NCI-H1105 treated with DMSO at 0.1 percent for 48 hours (cell line): ENCODE results near the gene TRABD2B.

ENCODE experiments used
- DNase-seq: peaks from one replicate; lab custom pipeline; 2025; lab: John Stamatoyannopoulos, UW

Gene TRABD2B

DNA sequence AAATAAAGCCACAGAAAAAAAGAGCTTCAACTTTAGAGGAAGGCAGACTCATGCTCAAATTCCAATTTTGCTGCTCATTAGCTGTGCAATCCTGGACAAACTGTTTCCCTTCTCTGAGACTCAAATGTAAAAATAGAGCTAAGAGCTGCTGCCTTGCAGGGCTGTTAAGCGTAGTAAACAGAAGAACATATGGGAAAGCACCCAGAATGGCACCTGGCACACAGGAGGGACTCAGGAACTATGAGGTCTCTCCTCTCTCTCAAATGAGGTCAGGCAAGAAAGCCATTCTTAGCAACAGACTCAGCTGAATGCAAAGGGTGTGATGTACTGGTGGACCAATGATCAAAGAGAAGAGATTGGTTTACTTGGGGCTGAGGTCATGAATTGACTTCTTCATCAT lies 61.3 kb downstream of the TRABD2B start:
- no peak for DNase-seq

DNA sequence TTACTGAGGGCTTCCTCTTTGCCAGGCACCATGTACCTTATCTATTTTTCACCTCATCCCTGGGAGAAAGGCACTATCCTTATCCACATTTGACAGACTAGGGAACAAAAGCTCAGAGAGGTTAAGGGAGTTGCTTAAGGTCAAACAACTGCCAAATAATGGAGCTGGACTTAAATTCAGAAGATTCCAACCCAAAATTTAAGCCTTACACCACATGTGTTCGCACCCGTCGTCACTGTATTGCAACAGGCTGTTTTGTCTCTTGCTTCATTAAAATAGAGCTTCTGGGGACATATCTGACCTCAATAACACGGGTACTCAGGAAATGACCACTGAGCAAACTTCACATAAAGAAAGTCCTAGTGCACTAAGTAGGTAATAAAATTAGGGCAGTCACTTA lies 62.0 kb downstream of the TRABD2B start:
- DNase-seq = no peak

GRCh38 chr1:47934243-47934805 lies 62.9 kb downstream of the TRABD2B start:
- DNase-seq = peak; percentile 66

GRCh38 chr1:47932743-47933142 lies 64.4 kb downstream of the TRABD2B start:
- DNase-seq = no peak

- DNase-seq = no peak
Observed at GRCh38 chr1:47931395-47931794, 65.8 kb downstream of the TRABD2B start.

GRCh38 chr1:47930210-47930840 lies 66.9 kb downstream of the TRABD2B start:
- no peak for DNase-seq

DNA sequence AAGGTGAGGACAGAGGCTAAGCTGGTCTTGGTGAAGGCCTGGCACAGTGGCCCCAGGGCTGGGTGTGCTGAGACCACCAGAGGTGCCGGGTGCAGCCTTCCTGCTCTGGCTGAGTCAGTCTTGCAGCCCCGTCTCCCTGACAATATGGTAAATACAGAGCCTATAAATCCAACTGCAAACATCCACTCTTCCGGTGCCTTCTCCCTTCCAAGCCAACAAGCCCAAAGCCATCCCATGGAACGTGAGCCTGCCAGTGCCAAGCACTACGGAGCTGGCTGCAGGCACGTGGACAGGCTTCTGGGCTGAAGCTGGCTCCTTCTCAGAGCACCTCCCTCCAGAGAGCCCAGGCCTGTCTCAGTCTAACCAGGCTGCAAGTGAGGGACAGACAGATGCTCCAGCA lies 70.0 kb downstream of the TRABD2B start:
- no peak for DNase-seq

DNA sequence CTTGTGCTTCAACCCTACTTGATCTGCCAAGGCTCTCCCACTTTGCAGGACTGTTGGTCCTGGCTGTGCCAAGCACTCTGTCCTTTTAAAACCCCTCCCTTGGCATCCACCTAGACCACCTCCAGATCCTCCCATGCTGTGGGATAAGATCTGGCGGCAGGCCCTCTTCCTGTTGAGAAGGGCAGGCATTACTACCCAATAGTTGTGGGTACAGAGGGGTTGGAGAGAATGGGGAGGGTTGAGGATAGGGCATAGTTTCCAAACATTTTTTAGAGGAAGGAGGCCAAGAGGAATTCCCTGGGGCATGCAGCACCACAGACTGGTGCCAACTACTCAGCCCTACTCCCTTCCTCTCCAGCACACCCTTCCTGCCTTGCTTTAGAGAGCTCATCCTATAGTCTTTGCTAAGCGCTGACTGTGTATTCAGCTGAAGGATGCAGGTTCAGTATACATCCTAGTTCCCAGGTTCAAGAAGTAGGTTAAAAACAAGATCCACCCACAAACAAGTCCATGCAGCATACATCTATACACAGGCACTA lies 70.7 kb downstream of the TRABD2B start:
- no peak for DNase-seq

DNA sequence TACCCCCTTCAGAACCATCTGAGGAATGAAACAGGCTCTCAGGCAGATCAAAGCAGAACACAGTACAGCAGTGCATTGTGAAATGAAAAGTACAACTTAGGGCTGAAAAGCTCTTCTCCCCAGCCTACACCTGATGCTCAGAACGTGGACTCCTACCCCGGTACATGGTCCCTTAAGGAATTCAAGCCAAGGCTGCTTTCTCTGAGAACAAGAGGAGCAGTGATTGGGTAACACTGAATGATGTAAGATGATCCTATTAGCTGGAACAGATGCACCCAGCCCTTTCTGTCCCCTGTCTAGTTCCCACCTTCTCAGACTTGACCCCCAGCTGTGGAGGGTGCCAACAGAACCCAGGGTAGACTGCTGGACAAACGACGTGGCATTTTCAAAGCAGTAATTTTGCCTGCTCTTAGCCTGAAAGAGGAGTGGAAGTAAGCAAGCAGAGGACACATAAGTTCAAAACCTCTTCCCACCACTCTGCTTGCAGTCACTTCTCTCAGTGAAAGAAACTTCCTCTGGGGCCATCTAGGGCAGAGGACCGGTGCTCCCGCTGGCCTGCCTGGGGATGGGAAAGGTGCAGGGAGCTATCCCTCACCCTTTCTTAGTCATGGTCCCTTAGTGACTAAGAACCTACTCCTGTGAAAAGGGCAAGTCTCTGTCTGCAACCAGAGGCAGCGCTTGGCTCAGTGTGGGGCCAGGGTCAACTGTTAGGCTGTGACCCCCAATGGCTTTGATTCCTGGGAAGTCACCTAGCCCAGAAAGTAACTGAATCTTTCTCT lies 72.7 kb downstream of the TRABD2B start:
- DNase-seq = no peak

GRCh38 chr1:47921935-47922415 lies 75.2 kb downstream of the TRABD2B start:
- no peak for DNase-seq

- no peak for DNase-seq
Observed at GRCh38 chr1:47919113-47919833, 77.9 kb downstream of the TRABD2B start.

- peak; percentile 23 for DNase-seq
Observed at GRCh38 chr1:47918257-47918867, 78.8 kb downstream of the TRABD2B start.

DNA sequence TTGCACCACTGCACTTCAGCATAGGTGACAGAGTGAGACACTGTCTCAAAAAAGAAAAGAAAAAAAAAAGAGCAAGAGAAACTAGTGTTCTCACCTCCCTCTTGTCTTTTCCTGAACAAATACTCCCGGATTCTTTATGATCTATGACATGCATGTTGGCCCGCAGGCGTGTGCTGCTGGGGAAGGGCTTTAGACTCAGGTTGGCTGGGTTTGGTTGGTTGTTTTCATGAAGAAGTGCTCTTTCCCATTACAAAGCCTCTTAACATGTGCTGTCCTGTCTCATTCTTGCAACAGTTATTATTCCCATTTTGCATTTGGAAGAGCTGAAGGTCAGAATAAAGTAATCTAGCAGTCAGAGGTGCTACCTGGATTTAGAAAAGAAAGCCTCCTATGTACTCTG lies 79.5 kb downstream of the TRABD2B start:
- no peak for DNase-seq

GRCh38 chr1:47915677-47916353 lies 81.4 kb downstream of the TRABD2B start:
- no peak for DNase-seq

GRCh38 chr1:47914952-47915676 lies 82.1 kb downstream of the TRABD2B start:
- no peak for DNase-seq

- DNase-seq = no peak
Observed at GRCh38 chr1:47914218-47914938, 82.8 kb downstream of the TRABD2B start.

- no peak for DNase-seq
Observed at GRCh38 chr1:47913225-47913823, 83.9 kb downstream of the TRABD2B start.

DNA sequence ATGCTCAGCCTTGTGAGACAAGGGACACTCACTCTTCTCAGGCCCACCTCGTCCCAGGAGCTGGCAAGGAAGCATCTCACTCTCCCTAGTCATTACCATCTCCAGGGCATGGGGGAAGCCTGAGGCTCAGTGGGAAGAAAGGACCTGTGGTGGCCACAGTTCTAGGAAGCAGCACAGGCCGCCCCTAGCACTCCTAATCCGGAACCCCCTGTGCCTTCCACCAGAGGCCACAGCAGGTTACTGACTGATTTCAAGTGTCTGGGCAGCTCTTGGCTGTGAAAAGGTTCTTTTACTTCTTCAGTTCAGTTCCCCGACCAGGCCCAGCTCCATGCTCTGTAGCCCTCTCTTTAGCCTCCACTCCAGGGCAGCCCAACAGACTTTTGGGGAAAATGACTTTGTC lies 84.4 kb downstream of the TRABD2B start:
- no peak for DNase-seq

GRCh38 chr1:47911892-47912291 lies 85.3 kb downstream of the TRABD2B start:
- no peak for DNase-seq
